SK-N-SH treated with all-trans-retinoic acid at 6 μM for 48 hours (cell line): ENCODE data around the gene KRT31.

Experiments
- ATAC-seq: fragments of 200-7000 bp; cut with Tn5 transposase; 3 replicates; pipeline ENCODE4 v1.9.1; 2020; ENCODE audit warnings: mild to moderate bottlenecking, moderate library complexity
- ARNTL ChIP-seq: fragments of 450-650 bp; formaldehyde crosslinking; IDR thresholded peaks from 2 replicates; pipeline ENCODE4 v1.5.0; 2020; ENCODE audit warnings: low read depth, mild to moderate bottlenecking, moderate library complexity, borderline replicate concordance
- BACH2 ChIP-seq: fragments of 250-450 bp; sonication (Bioruptor Pico); IDR thresholded peaks from 2 replicates; pipeline ENCODE4 v1.9.0; 2021; ENCODE audit warnings: mild to moderate bottlenecking, borderline replicate concordance
- CSDC2 ChIP-seq: fragments of 250-450 bp; sonication (Bioruptor Pico); IDR thresholded peaks from 2 replicates; pipeline ENCODE4 v1.5.0; 2020; ENCODE audit warnings: mild to moderate bottlenecking, moderate library complexity
- ESRRG ChIP-seq: fragments of 250-450 bp; sonication (Bioruptor Pico); IDR thresholded peaks from 2 replicates; pipeline ENCODE4 v1.6.1; 2021; ENCODE audit warnings: mild to moderate bottlenecking
- GLIS3 ChIP-seq: fragments of 250-450 bp; sonication (Bioruptor Pico); IDR thresholded peaks from 2 replicates; pipeline ENCODE4 v1.5.0; 2020; ENCODE audit warnings: mild to moderate bottlenecking, moderate library complexity
- ISL1 ChIP-seq: fragments of 250-450 bp; sonication (Bioruptor Pico); IDR thresholded peaks from 2 replicates; pipeline ENCODE4 v2.1.2; 2022; ENCODE audit warnings: mild to moderate bottlenecking, moderate library complexity
- POU6F1 ChIP-seq: fragments of 250-450 bp; sonication (Bioruptor Pico); IDR thresholded peaks from 2 replicates; pipeline ENCODE4 v1.8.0; 2021; ENCODE audit warnings: low read depth, mild to moderate bottlenecking, moderate library complexity, borderline replicate concordance
- PPARA ChIP-seq: fragments of 250-450 bp; sonication (Bioruptor Pico); IDR thresholded peaks from 2 replicates; pipeline ENCODE4 v1.5.0; 2020; ENCODE audit warnings: mild to moderate bottlenecking, borderline replicate concordance
- RARB ChIP-seq: fragments of 250-450 bp; sonication (Bioruptor Pico); IDR thresholded peaks from 2 replicates; pipeline ENCODE4 v1.8.0; 2021; ENCODE audit warnings: mild to moderate bottlenecking, moderate library complexity
- SNAI2 ChIP-seq: fragments of 250-450 bp; sonication (Bioruptor Pico); IDR thresholded peaks from 2 replicates; pipeline ENCODE4 v1.5.0; 2020; ENCODE audit warnings: mild to moderate bottlenecking, moderate library complexity
- TCF4 ChIP-seq: fragments of 250-450 bp; sonication (Bioruptor Pico); IDR thresholded peaks from 2 replicates; pipeline ENCODE4 v1.8.0; 2021; ENCODE audit warnings: mild to moderate bottlenecking, moderate library complexity, borderline replicate concordance
- TOX ChIP-seq: fragments of 250-450 bp; sonication (Bioruptor Pico); IDR thresholded peaks from 2 replicates; pipeline ENCODE4 v1.8.0; 2021; ENCODE audit warnings: mild to moderate bottlenecking, moderate library complexity, borderline replicate concordance
- TSHZ2 ChIP-seq: fragments of 250-450 bp; sonication (Bioruptor Pico); IDR thresholded peaks from 2 replicates; pipeline ENCODE4 v1.5.0; 2020; ENCODE audit warnings: mild to moderate bottlenecking, moderate library complexity
- ZC3H10 ChIP-seq: fragments of 250-450 bp; sonication (Bioruptor Pico); IDR thresholded peaks from 2 replicates; pipeline ENCODE4 v1.5.1; 2021; ENCODE audit warnings: mild to moderate bottlenecking, moderate library complexity
- ZFP3 ChIP-seq: fragments of 250-450 bp; sonication (Bioruptor Pico); IDR thresholded peaks from 2 replicates; pipeline ENCODE4 v1.5.0; 2020; ENCODE audit warnings: mild to moderate bottlenecking, moderate library complexity
- ZFP30 ChIP-seq: fragments of 450-650 bp; formaldehyde crosslinking; IDR thresholded peaks from 2 replicates; pipeline ENCODE4 v1.5.0; 2022; ENCODE audit warnings: mild to moderate bottlenecking, moderate library complexity
- ZNF565 ChIP-seq: fragments of 450-650 bp; formaldehyde crosslinking; conservative IDR thresholded peaks from 2 replicates; pipeline ENCODE4 v1.5.0; 2020; ENCODE audit warnings: low read depth, mild to moderate bottlenecking, moderate library complexity
- ZNF8 ChIP-seq: fragments of 450-650 bp; formaldehyde crosslinking; IDR thresholded peaks from 2 replicates; pipeline ENCODE4 v1.5.0; 2020; ENCODE audit warnings: mild to moderate bottlenecking, moderate library complexity
- TF ChIP-seq, protein P1 (sequence below): fragments of 250-450 bp; sonication (Bioruptor Pico); IDR thresholded peaks from 2 replicates; pipeline ENCODE4 v1.5.1; 2021; ENCODE audit warnings: mild to moderate bottlenecking, moderate library complexity
- TF ChIP-seq, protein P2 (sequence below): fragments of 250-450 bp; sonication (Bioruptor Pico); IDR thresholded peaks from 2 replicates; pipeline ENCODE4 v1.8.0; 2020; ENCODE audit warnings: mild to moderate bottlenecking, moderate library complexity, borderline replicate concordance
- TF ChIP-seq, protein P3 (sequence below): fragments of 250-450 bp; sonication (Bioruptor Pico); IDR thresholded peaks from 2 replicates; pipeline ENCODE4 v1.5.1; 2020; ENCODE audit warnings: low read depth, mild to moderate bottlenecking, moderate library complexity

Gene KRT31

GRCh38 chr17:41411072-41411840 lies 13.8 kb upstream of the KRT31 start:
- ATAC-seq: no peak
- TF ChIP-seq ZNF8 (CRISPR knock-in tag) (no peak), PPARA (no peak), SNAI2 (no peak), POU6F1 (CRISPR knock-in tag) (no peak), RARB (CRISPR knock-in tag) (no peak), ZFP3 (no peak), GLIS3 (no peak), TSHZ2 (no peak), ZC3H10 (CRISPR knock-in tag) (no peak), TCF4 (CRISPR knock-in tag) (no peak), ZFP30 (CRISPR knock-in tag) (no peak), BACH2 (no peak)
- TF ChIP-seq, protein P1, sequence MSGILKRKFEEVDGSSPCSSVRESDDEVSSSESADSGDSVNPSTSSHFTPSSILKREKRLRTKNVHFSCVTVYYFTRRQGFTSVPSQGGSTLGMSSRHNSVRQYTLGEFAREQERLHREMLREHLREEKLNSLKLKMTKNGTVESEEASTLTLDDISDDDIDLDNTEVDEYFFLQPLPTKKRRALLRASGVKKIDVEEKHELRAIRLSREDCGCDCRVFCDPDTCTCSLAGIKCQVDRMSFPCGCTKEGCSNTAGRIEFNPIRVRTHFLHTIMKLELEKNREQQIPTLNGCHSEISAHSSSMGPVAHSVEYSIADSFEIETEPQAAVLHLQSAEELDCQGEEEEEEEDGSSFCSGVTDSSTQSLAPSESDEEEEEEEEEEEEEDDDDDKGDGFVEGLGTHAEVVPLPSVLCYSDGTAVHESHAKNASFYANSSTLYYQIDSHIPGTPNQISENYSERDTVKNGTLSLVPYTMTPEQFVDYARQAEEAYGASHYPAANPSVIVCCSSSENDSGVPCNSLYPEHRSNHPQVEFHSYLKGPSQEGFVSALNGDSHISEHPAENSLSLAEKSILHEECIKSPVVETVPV (CRISPR knock-in tag): no peak
- TF ChIP-seq, protein P2, sequence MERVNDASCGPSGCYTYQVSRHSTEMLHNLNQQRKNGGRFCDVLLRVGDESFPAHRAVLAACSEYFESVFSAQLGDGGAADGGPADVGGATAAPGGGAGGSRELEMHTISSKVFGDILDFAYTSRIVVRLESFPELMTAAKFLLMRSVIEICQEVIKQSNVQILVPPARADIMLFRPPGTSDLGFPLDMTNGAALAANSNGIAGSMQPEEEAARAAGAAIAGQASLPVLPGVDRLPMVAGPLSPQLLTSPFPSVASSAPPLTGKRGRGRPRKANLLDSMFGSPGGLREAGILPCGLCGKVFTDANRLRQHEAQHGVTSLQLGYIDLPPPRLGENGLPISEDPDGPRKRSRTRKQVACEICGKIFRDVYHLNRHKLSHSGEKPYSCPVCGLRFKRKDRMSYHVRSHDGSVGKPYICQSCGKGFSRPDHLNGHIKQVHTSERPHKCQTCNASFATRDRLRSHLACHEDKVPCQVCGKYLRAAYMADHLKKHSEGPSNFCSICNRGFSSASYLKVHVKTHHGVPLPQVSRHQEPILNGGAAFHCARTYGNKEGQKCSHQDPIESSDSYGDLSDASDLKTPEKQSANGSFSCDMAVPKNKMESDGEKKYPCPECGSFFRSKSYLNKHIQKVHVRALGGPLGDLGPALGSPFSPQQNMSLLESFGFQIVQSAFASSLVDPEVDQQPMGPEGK (CRISPR knock-in tag): no peak

DNA sequence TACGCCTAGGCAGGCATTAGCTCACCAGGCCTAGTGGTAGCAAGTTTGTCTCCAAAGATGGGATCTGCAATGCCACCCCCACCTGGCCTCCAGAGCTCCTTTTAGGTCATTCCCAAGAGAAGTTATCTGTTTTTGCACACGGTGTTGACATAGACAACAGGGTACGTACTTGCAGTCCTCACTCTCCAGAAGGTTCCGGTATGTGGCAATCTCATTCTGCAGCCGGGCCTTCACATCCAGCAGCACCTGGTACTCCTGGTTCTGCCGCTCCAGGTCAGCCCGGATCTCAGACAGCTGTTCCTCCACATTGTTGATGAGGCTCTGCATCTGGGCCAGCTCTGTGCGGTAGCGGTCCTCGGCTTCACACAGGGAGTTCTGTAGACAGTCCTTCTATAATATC lies 9.8 kb upstream of the KRT31 start:
- TF ChIP-seq BACH2 (no peak), ZC3H10 (CRISPR knock-in tag) (no peak), PPARA (no peak), TSHZ2 (no peak)
- ATAC-seq: no peak

GRCh38 chr17:41406205-41406604 lies 8.8 kb upstream of the KRT31 start:
- ATAC-seq: no peak
- TF ChIP-seq ESRRG (CRISPR knock-in tag) (no peak), PPARA (no peak), ISL1 (CRISPR knock-in tag) (no peak), ZFP30 (CRISPR knock-in tag) (no peak), CSDC2 (CRISPR knock-in tag) (no peak), ZNF565 (CRISPR knock-in tag) (no peak), ARNTL (CRISPR knock-in tag) (no peak), TOX (CRISPR knock-in tag) (no peak), RARB (CRISPR knock-in tag) (no peak), SNAI2 (no peak), ZC3H10 (CRISPR knock-in tag) (no peak), GLIS3 (no peak)
- TF ChIP-seq, protein P3, sequence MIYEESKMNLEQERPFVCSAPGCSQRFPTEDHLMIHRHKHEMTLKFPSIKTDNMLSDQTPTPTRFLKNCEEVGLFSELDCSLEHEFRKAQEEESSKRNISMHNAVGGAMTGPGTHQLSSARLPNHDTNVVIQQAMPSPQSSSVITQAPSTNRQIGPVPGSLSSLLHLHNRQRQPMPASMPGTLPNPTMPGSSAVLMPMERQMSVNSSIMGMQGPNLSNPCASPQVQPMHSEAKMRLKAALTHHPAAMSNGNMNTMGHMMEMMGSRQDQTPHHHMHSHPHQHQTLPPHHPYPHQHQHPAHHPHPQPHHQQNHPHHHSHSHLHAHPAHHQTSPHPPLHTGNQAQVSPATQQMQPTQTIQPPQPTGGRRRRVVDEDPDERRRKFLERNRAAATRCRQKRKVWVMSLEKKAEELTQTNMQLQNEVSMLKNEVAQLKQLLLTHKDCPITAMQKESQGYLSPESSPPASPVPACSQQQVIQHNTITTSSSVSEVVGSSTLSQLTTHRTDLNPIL (CRISPR knock-in tag): no peak
- TF ChIP-seq, protein P1 (CRISPR knock-in tag): no peak
